HepG2 (cell line): ENCODE data around the gene ZNF174. TPM values are rescaled to one million over a fixed set of nuclear protein-coding genes. Genes with fewer than 3 reads are reported as not detected.

ENCODE experiments used
- ATAC-seq: fragments of 200-7000 bp; cut with Tn5 transposase; 3 replicates; pipeline ENCODE4 v1.9.1; 2020; ENCODE audit warnings: mild to moderate bottlenecking, moderate library complexity
- BruUV-seq: library from RNA; stranded (reverse); fragments of 400-500 nt; replicated peaks from 2 replicates; lab custom pipeline; 2021; lab: Mats Ljungman, UMichigan
- CTCF ChIA-PET: fragments of 300-600 bp; formaldehyde crosslinking; extraction: SDS; loops from one replicate; lab custom pipeline; 2021; ENCODE audit warnings: low total read pairs, inconsistent platforms, low intra/inter-chr PET ratio; lab: Yijun Ruan, JAX
- POLR2A ChIA-PET: fragments of 350-600 bp; sonication (Branson Sonifier 250); formaldehyde crosslinking; loops from one replicate; lab custom pipeline; 2020; ENCODE audit warnings: antibody characterized with exemption, inconsistent platforms; lab: Yijun Ruan, JAX
- DNase-seq: peaks from one replicate; pipeline ENCODE4 v3.0.0-alpha.2; 2015; ENCODE audit warnings: low spot score
- FAIRE-seq: peaks from 3 replicates; lab custom pipeline; 2011; peaks lifted over from hg19 to GRCh38; lab: Jason Lieb, UNC
- H2AFZ ChIP-seq: one replicate; pipeline ENCODE4 v1.6.1; 2011; ENCODE audit warnings: low read length, inconsistent platforms
- H3K27ac ChIP-seq: fragments of 300-600 bp; 3 replicates; pipeline ENCODE4 v1.8.0; 2011; ENCODE audit warnings: mixed run types, mild to moderate bottlenecking, mixed read lengths, low read length, inconsistent platforms; ENCODE audit not compliant: insufficient read depth; ENCODE audit errors: extremely low read length
- H3K27me3 ChIP-seq, 2 experiments: fragments of 200-600 bp in 1 of 2; 2 replicates in 1 of 2; 3 replicates in 1 of 2; pipeline versions ENCODE4 v1.6.0 to v1.8.0; 2011; ENCODE audit warnings: low read length in 2 of 2, mild to moderate bottlenecking in 2 of 2, moderate library complexity in 2 of 2, inconsistent platforms in 1 of 2; ENCODE audit not compliant: insufficient read depth in 2 of 2, control insufficient read depth in 1 of 2
- H3K36me3 ChIP-seq, 2 experiments: fragments of 200-600 bp in 1 of 2; replicated peaks in 1 of 2; 2 replicates in 1 of 2; 3 replicates in 1 of 2; pipeline versions ENCODE4 v1.5.1 to v1.8.0; 2011; ENCODE audit warnings: low read length in 2 of 2, inconsistent platforms in 1 of 2; ENCODE audit not compliant: insufficient read depth in 2 of 2, control insufficient read depth in 1 of 2
- H3K4me1 ChIP-seq: 2 replicates; pipeline ENCODE4 v1.5.1; 2012; ENCODE audit warnings: low read length, inconsistent platforms; ENCODE audit not compliant: insufficient read depth
- H3K4me2 ChIP-seq: 2 replicates; pipeline ENCODE4 v1.6.0; 2011; ENCODE audit warnings: low read depth, low read length, inconsistent platforms
- H3K4me3 ChIP-seq, 3 experiments: fragments of 200-600 bp in 1 of 3; sonication (generic), shearing (Covaris generic) in 1 of 3; replicated peaks in 1 of 3; 2 replicates each; pipeline ENCODE4 v1.5.1; 2011 to 2016; ENCODE audit warnings: low read length in 3 of 3, inconsistent platforms in 2 of 3, low read depth in 2 of 3, mild to moderate bottlenecking in 2 of 3, control low read depth in 1 of 3, mixed read lengths in 1 of 3; ENCODE audit not compliant: insufficient read depth in 1 of 3
- H3K79me2 ChIP-seq: one replicate; pipeline ENCODE4 v1.6.1; 2011; ENCODE audit warnings: low read length, inconsistent platforms; ENCODE audit not compliant: insufficient read depth
- H3K9ac ChIP-seq: 2 replicates; pipeline ENCODE4 v1.6.0; 2011; ENCODE audit warnings: mild to moderate bottlenecking, low read depth, low read length, inconsistent platforms; ENCODE audit not compliant: insufficient read depth
- H3K9me3 ChIP-seq: 2 replicates; pipeline ENCODE4 v1.5.1; 2012; ENCODE audit warnings: mild to moderate bottlenecking, low read length
- H4K20me1 ChIP-seq: 2 replicates; pipeline ENCODE4 v1.6.0; 2011; ENCODE audit warnings: inconsistent platforms, mild to moderate bottlenecking, low read length, moderate library complexity; ENCODE audit not compliant: insufficient read depth
- KLF15 ChIP-seq: sonication (generic); formaldehyde crosslinking; IDR thresholded peaks from 2 replicates; pipeline ENCODE4 v1.8.1; 2023; ENCODE audit warnings: borderline replicate concordance, mild to moderate bottlenecking, inconsistent platforms, missing genetic modification reagents, mixed read lengths
- MAFG ChIP-seq: sonication (generic); formaldehyde crosslinking; IDR thresholded peaks from 2 replicates; pipeline ENCODE4 v1.5.1; 2020; ENCODE audit warnings: mild to moderate bottlenecking, missing genetic modification reagents
- MAFK ChIP-seq, 2 experiments: IDR thresholded peaks in 1 of 2; conservative IDR thresholded peaks in 1 of 2; 2 replicates each; pipeline ENCODE4 v1.6.1; 2011; ENCODE audit warnings: improper control_type of control experiment in 2 of 2, low read length in 2 of 2
- NFATC3 ChIP-seq: sonication (generic); formaldehyde crosslinking; IDR thresholded peaks from 2 replicates; pipeline ENCODE4 v1.5.1; 2020; ENCODE audit warnings: mild to moderate bottlenecking, missing genetic modification reagents
- NFYB ChIP-seq: sonication (generic); formaldehyde crosslinking; IDR thresholded peaks from 2 replicates; pipeline ENCODE4 v1.4.0; 2020; ENCODE audit warnings: missing genetic modification reagents
- SMARCC2 ChIP-seq: fragments of 450-650 bp; IDR thresholded peaks from 2 replicates; pipeline ENCODE4 v1.6.1; 2017; ENCODE audit warnings: antibody characterized with exemption, mild to moderate bottlenecking
- TBP ChIP-seq: sonication (generic); formaldehyde crosslinking; IDR thresholded peaks from 2 replicates; pipeline ENCODE4 v1.5.0; 2020; ENCODE audit warnings: missing genetic modification reagents
- ZFX ChIP-seq: sonication (generic); formaldehyde crosslinking; IDR thresholded peaks from 2 replicates; pipeline ENCODE4 v1.4.0; 2020; ENCODE audit warnings: mild to moderate bottlenecking, low read depth, missing genetic modification reagents, moderate library complexity
- ZNF124 ChIP-seq: sonication (generic); formaldehyde crosslinking; IDR thresholded peaks from 2 replicates; pipeline ENCODE4 v1.4.0; 2020; ENCODE audit warnings: missing genetic modification reagents
- ZNF263 ChIP-seq: sonication (generic); formaldehyde crosslinking; IDR thresholded peaks from 2 replicates; pipeline ENCODE4 v1.4.0; 2020; ENCODE audit warnings: missing genetic modification reagents
- ZNF264 ChIP-seq: sonication (generic); formaldehyde crosslinking; IDR thresholded peaks from 2 replicates; pipeline ENCODE4 v1.4.0; 2020; ENCODE audit warnings: missing genetic modification reagents
- ZNF333 ChIP-seq: sonication (generic); formaldehyde crosslinking; IDR thresholded peaks from 2 replicates; pipeline ENCODE4 v1.4.0; 2020; ENCODE audit warnings: mild to moderate bottlenecking, missing genetic modification reagents, borderline replicate concordance
- ZNF589 ChIP-seq: sonication (generic); formaldehyde crosslinking; conservative IDR thresholded peaks from 2 replicates; pipeline ENCODE4 v1.8.0; 2022; ENCODE audit warnings: mild to moderate bottlenecking, moderate library complexity, missing genetic modification reagents
- ZNF607 ChIP-seq: sonication (generic); formaldehyde crosslinking; IDR thresholded peaks from 2 replicates; pipeline ENCODE4 v1.5.1; 2020; ENCODE audit warnings: missing genetic modification reagents, mild to moderate bottlenecking, borderline replicate concordance
- ZNF781 ChIP-seq: sonication (generic); formaldehyde crosslinking; IDR thresholded peaks from 2 replicates; pipeline ENCODE4 v1.5.1; 2020; ENCODE audit warnings: borderline replicate concordance, mild to moderate bottlenecking, missing genetic modification reagents; ENCODE audit errors: not compliant biosample characterization
- ZNF883 ChIP-seq: sonication (generic); formaldehyde crosslinking; IDR thresholded peaks from 2 replicates; pipeline ENCODE4 v1.5.1; 2020; ENCODE audit warnings: mild to moderate bottlenecking, missing genetic modification reagents; ENCODE audit errors: not compliant biosample characterization
- WGBS: methylation state at CpG from one replicate; pipeline ENCODE4 v1.1.6; 2017; ENCODE audit warnings: low lambda C conversion rate; 5-methylcytosine and 5-hydroxymethylcytosine counted together
- in situ Hi-C: cut with HindIII; loops from 2 replicates; pipeline ENCODE4 v1.10.0; 2017; ENCODE audit warnings: low pct_unique_long_range_greater_than_20kb; ENCODE audit not compliant: extremely low pct_ligation_motif_present
- intact Hi-C: fragments of 100-400 bp; cut with micrococcal nuclease; formaldehyde crosslinking; loops from one replicate; pipeline ENCODE4 v1.10.0; 2022; ENCODE audit not compliant: unreplicated experiment
- polyA plus RNA-seq, 8 experiments: library from polyadenylated mRNA; depleted of rRNA in 3 of 8; stranded (reverse) in 7 of 8; unstranded in 1 of 8; fragments of >200 nt; fragmentation: Illumina TruSeq in 4 of 8; extraction: Trizol in 4 of 8; gene quantifications; 2 replicates each; pipeline versions ENCODE4 v1.2.1 to v1.2.3, GENCODE V29; 2011 to 2016; ENCODE audit warnings: low read depth in 4 of 8, missing spikeins in 1 of 8, mixed read lengths in 1 of 8; ENCODE audit not compliant: insufficient read depth in 1 of 8
- total RNA-seq, 5 experiments: library from RNA; depleted of rRNA; stranded (reverse); fragments of >200 nt; fragmentation: Illumina TruSeq; extraction: Trizol; gene quantifications; 2 replicates each; pipeline ENCODE4 v1.2.3, GENCODE V29; 2016; ENCODE audit warnings: low read depth in 1 of 5
- TF ChIP-seq, protein P1 (sequence below): IDR thresholded peaks from 2 replicates; pipeline ENCODE4 v1.6.1; 2018; ENCODE audit warnings: missing genetic modification reagents
- TF ChIP-seq, protein P2 (sequence below): sonication (generic); formaldehyde crosslinking; IDR thresholded peaks from 2 replicates; pipeline ENCODE4 v1.4.0; 2020; ENCODE audit warnings: mild to moderate bottlenecking, missing genetic modification reagents

Gene ZNF174
- total and polyA plus RNA-seq, 2 of the 13 experiments (the other 11 are each of a cell fraction or from before 2014, with no cell fraction given) = 8.3 to 10.6 TPM

DNA sequence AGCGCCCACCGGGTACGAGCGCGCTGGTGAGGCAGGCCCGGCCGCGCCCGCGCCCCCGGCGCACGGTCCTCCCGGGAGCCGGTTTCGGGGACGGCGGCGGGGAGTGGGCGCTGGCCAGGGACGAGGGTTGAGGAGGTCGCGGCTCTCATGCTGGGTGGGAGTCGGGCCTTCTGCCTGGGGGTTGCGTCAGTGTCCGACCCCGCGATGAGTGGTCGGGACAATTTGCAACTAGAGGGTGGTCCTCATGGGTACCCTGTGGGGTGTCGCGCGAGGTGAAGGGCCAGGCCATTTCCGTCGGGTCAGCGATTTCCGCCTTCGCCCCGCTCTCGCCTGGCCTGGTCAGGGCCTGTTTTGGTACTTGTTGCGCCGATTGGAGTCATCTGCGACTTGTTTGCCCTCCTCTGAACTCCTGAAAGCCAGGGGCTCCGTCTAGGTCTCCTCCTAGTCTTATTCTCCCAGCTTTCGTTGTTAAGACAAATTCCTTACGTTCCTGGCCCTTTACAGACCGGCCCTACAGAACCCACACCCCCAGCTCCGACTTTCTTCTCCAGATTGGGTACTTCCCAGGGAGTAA lies 57.4 kb downstream of the ZNF174 start:
- BruUV-seq = TSS peak; percentile 84
- DNase-seq = no peak
- intact Hi-C loops = loop anchor here (2.0 to 5.0 kb wide), 2 partner anchors 16 to 34 kb away; partner anchors contain the start of genes NAA60 and ZNF597
- in situ Hi-C loops = no loop called here
- ChIA-PET POLR2A (interaction anchor here (1.0 to 2.8 kb wide), 2 partner anchors 15 to 42 kb away, joined by 3 to 46 read pairs; partner anchors contain the start of genes NAA60 and ZNF597), CTCF (interaction anchor here (1.3 kb wide), 1 partner anchor 43 kb away, joined by 3 read pairs; the partner anchor contains the start of gene CLUAP1)
- FAIRE-seq = no peak
- no peaks in the 10 kb centered on the region for H3K9me3 ChIP-seq
- H2AFZ ChIP-seq = no peak overlapping the region
- H3K4me2 ChIP-seq = peak overlapping the region; percentile 91
- H3K36me3 ChIP-seq = no peaks in the 10 kb centered on the region; a peak in 1 of 5 replicates
- WGBS = under 1% methylated on average over 14 of the region's 47 CpGs
- H3K4me3 ChIP-seq = peak overlapping the region; percentile 74 to 93 (median 92)
- H4K20me1 ChIP-seq = peaks cover 35% of the 10 kb centered on the region
- peak overlapping the region; percentile 86 for H3K9ac ChIP-seq
- no peaks in the 10 kb centered on the region; a peak in 1 of 5 replicates for H3K27me3 ChIP-seq
- peaks cover 70% of the 10 kb centered on the region for H3K4me1 ChIP-seq
- peaks cover 52% of the 10 kb centered on the region for H3K79me2 ChIP-seq
- peak; percentile 12 for ATAC-seq
- H3K27ac ChIP-seq = peak overlapping the region; percentile 91
- no peak for TF ChIP-seq ZFX
- TF ChIP-seq ZNF124 (CRISPR knock-in tag) = no peak
- no peak for TF ChIP-seq TBP (CRISPR knock-in tag)
- 0 out of 2 replicates have a peak, but pooled peaks have one; percentile 14 for TF ChIP-seq ZNF607 (CRISPR knock-in tag)
- no peak for TF ChIP-seq ZNF264
- no peak for TF ChIP-seq SMARCC2
- TF ChIP-seq ZNF333 (CRISPR knock-in tag) = no peak
- TF ChIP-seq MAFG = 0 out of 2 replicates have a peak, but pooled peaks have one; percentile 59
- 0 out of 2 replicates have a peak, but pooled peaks have one; percentile 5 for TF ChIP-seq ZNF263 (CRISPR knock-in tag)
- TF ChIP-seq, protein P1, sequence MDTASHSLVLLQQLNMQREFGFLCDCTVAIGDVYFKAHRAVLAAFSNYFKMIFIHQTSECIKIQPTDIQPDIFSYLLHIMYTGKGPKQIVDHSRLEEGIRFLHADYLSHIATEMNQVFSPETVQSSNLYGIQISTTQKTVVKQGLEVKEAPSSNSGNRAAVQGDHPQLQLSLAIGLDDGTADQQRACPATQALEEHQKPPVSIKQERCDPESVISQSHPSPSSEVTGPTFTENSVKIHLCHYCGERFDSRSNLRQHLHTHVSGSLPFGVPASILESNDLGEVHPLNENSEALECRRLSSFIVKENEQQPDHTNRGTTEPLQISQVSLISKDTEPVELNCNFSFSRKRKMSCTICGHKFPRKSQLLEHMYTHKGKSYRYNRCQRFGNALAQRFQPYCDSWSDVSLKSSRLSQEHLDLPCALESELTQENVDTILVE (CRISPR knock-in tag) = no peak
- TF ChIP-seq ZNF883 = no peak
- TF ChIP-seq NFATC3 (CRISPR knock-in tag) = no peak
- TF ChIP-seq NFYB = no peak
- TF ChIP-seq KLF15 (CRISPR knock-in tag) = no peak
- TF ChIP-seq, protein P2, sequence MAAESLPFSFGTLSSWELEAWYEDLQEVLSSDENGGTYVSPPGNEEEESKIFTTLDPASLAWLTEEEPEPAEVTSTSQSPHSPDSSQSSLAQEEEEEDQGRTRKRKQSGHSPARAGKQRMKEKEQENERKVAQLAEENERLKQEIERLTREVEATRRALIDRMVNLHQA (CRISPR knock-in tag) = no peak
- TF ChIP-seq ZNF781 (CRISPR knock-in tag) = peak; percentile 23
- TF ChIP-seq MAFK (conservative IDR thresholded peaks at IDR 0.05 in 1 of 2, IDR thresholded peaks at IDR 0.05 in 1 of 2; ENCODE audit: low read length in 2 of 2) = peak; percentile 93 to 96
- no peak for TF ChIP-seq ZNF589 (CRISPR knock-in tag)
